ENCODE results near the gene INPP5K. TPM values are rescaled to one million over a fixed set of nuclear protein-coding genes. Genes with fewer than 3 reads are reported as not detected.

Gene INPP5K
- total RNA-seq, 1 donor from 2014 or later = 23.0 TPM

Other genes starting within 250 kb of the INPP5K start
- not detected for gene BHLHA9, start 246.2 kb downstream of the INPP5K start, total RNA-seq
- 0.52 TPM for gene TRARG1, start 236.9 kb downstream of the INPP5K start, total RNA-seq
- gene YWHAE, start 116.4 kb downstream of the INPP5K start, total RNA-seq = 280 TPM
- 42.8 TPM for gene CRK, start 60.4 kb downstream of the INPP5K start, total RNA-seq
- 69.4 TPM for gene MYO1C, start 23.9 kb downstream of the INPP5K start, total RNA-seq
- gene PITPNA, start 46.2 kb upstream of the INPP5K start, total RNA-seq = 11.0 TPM
- gene SLC43A2, start 112.2 kb upstream of the INPP5K start, total RNA-seq = 4.7 TPM
- 5.7 TPM for gene SCARF1, start 129.1 kb upstream of the INPP5K start, total RNA-seq
- 9.9 TPM for gene RILP, start 133.3 kb upstream of the INPP5K start, total RNA-seq
- 96.0 TPM for gene PRPF8, start 168.3 kb upstream of the INPP5K start, total RNA-seq
- gene TLCD2, start 193.8 kb upstream of the INPP5K start, total RNA-seq = 2.1 TPM
- 10.4 TPM for gene WDR81, start 208.1 kb upstream of the INPP5K start, total RNA-seq
- not detected for gene SERPINF2, start 226.3 kb upstream of the INPP5K start, total RNA-seq
- gene SERPINF1, start 245.4 kb upstream of the INPP5K start, total RNA-seq = 328 TPM

All from skeletal muscle tissue (tissue), 1 donor.